ENCODE results near the gene FLVCR2.

- TF ChIP-seq POLR2A (IDR thresholded peaks at IDR 0.05), result no peak
- TF ChIP-seq CTCF (IDR thresholded peaks at IDR 0.05), result no peak
Observed at GRCh38 chr14:75640876-75641275, 62.5 kb downstream of the FLVCR2 start.

Data from body of pancreas (tissue), 4 donors.